T-helper 2 cell treated with Interferon-gamma antibody and Interleukin-4, amounts not matched to agents 5 μg/mL and 100 μg/mL, for 36 hours (primary cell): ENCODE data around the gene DCDC2.
"Not testable (repeated sequence)": the region's sequence is repeated elsewhere in the genome, so short reads cannot be mapped to it uniquely, and the experiment has no call there.

Experiments used
- DNase-seq: peaks from one replicate; pipeline ENCODE4 v3.0.0; 2021; ENCODE audit warnings: low spot score
- H3K27ac Mint-ChIP-seq: one replicate; pipeline ENCODE4 v1.8.0; 2021; ENCODE audit warnings: mild to moderate bottlenecking, mixed read lengths
- H3K27me3 Mint-ChIP-seq: one replicate; pipeline ENCODE4 v1.8.0; 2021; ENCODE audit warnings: low read depth, mixed read lengths
- H3K36me3 Mint-ChIP-seq: one replicate; pipeline ENCODE4 v1.8.0; 2021; ENCODE audit warnings: low read depth, mixed read lengths
- H3K4me1 Mint-ChIP-seq: one replicate; pipeline ENCODE4 v1.8.0; 2021; ENCODE audit warnings: low read depth, mixed read lengths
- H3K4me3 Mint-ChIP-seq: one replicate; pipeline ENCODE4 v1.8.0; 2022; ENCODE audit warnings: mild to moderate bottlenecking, moderate library complexity, mixed read lengths
- H3K9me3 Mint-ChIP-seq: one replicate; pipeline ENCODE4 v1.8.0; 2021; ENCODE audit warnings: mixed read lengths

Gene DCDC2

DNA sequence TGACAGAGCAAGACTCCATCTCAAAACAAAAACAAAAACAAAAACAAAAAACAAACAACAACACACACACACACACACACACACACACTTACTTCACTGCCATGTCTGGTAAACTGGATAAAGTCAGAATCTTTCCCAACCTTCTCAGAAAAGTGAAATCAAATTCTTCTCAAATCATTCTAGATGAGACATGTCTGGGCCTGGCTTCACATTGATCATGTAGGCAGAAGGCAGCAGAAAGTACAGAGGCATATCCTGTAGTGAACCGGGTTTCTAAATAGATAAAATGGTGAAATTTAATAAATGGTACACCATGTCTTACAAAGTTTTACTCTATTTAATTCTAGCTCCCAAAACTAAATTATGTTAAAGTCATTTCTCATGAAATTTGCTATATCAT is 30.0 kb upstream of the DCDC2 start:
- Mint-ChIP-seq H3K4me3 (no peak overlapping the region), H3K4me1 (no peaks in the 10 kb centered on the region)

DNA sequence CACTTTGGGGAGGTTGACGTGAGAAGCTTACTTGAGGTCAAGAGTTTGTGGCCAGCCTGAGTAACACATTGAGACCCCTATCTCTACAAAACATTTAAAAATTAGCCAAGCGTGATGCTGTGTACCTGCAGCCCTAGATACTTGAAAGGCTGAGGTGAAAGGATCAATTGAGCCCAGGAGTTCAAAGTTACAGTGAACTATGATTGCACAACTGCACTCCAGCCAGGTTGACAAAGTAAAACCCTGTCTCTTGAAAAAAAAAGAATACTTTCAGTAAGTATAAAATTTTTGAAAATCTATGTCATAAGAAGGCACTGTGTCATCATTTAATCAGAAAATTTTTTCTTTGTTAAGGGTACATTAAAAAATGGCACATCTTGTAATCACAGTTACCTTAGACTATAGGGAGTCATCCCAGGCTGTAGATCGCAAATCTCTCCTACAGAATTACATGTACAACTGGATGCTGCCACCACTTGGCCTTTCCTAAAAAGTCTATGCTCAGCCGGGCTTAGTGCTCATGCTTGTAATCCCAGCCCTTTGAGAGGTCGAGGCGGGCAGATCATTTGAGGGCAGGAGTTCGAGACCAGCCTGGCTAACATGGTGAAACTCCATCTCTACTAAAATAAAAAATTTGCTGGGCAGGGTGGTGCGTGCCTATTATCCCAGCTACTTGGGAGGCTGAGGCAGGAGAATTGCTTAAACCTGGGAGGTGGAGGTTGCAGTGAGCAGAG is 27.8 kb upstream of the DCDC2 start:
- Mint-ChIP-seq H3K27ac (no peak overlapping the region), H3K27me3 (peaks cover 7% of the 10 kb centered on the region), H3K36me3 (no peaks in the 10 kb centered on the region), H3K9me3 (no peaks in the 10 kb centered on the region), H3K4me1 (no peaks in the 10 kb centered on the region), H3K4me3 (no peak overlapping the region)
- no peak for DNase-seq

More for the DNA sequence above, 30.0 kb upstream of the DCDC2 start:
- no peak for DNase-seq
- H3K36me3 Mint-ChIP-seq, result no peaks in the 10 kb centered on the region
- no peaks in the 10 kb centered on the region for H3K27me3 Mint-ChIP-seq
- H3K9me3 Mint-ChIP-seq, result no peaks in the 10 kb centered on the region
- no peak overlapping the region for H3K27ac Mint-ChIP-seq

DNA sequence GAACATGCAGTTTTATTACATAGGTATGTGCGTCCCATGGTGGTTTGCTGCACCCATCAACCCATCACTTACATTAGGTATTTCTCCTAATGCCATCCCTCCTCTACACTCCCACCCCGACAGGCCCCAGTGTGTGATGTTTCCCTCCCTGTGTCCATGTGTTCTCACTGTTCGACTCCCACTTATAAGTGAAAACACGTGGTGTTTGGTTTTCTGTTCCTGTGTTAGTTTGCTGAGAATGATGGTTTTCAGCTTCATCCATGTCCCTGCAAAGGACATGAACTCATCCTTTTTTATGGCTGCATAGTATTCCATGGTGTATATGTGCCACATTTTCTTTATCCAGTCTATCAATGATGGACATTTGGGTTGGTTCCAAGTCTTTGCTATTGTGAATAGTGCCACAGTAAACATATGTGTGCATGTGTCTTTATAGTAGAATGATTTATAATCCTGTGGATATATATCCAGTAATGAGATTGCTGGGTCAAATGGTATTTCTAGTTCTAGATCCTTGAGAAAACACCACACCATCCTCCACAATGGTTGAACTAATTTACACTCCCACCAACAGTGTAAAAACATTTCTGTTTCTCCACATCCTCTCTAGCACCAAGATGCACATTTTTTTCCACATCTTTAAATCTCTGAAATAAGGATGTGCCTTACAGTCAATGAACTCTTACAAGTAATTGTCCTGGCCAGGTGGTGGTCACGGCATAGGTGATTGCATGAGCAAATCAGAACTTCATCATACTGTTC is 26.7 kb upstream of the DCDC2 start:
- not testable (repeated sequence) for H3K9me3 Mint-ChIP-seq, H3K4me3 Mint-ChIP-seq, H3K4me1 Mint-ChIP-seq, DNase-seq, H3K27me3 Mint-ChIP-seq, H3K36me3 Mint-ChIP-seq, H3K27ac Mint-ChIP-seq

DNA sequence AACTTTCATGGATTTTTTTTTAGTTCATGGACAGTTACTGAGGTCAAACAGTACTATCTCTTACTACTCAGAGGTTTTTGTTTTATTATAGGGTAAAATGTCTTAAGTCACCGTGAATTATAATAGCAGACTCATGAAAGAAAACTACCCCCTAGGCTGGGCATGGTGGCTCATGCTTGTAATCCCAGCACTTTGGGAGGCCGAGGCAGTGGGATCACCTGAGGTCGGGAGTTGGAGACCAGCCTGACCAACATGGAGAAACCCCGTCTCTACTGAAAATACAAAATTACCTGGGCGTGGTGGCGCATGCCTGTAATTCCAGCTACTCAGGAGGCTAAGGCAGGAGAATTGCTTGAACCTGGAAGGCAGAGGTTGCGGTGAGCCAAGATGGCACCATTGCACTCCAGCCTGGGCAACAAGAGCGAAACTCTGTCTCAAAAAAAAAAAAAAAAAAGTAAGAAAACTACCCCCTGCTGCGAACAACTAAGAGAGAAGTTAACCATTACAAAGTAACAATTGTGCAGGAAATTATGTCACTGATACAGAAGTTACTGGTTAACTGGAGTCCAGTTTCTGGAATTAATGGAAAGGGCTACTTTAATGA is 25.1 kb upstream of the DCDC2 start:
- H3K27me3 Mint-ChIP-seq, DNase-seq, H3K9me3 Mint-ChIP-seq, H3K4me3 Mint-ChIP-seq, H3K36me3 Mint-ChIP-seq, H3K4me1 Mint-ChIP-seq, H3K27ac Mint-ChIP-seq: not testable (repeated sequence)

DNA sequence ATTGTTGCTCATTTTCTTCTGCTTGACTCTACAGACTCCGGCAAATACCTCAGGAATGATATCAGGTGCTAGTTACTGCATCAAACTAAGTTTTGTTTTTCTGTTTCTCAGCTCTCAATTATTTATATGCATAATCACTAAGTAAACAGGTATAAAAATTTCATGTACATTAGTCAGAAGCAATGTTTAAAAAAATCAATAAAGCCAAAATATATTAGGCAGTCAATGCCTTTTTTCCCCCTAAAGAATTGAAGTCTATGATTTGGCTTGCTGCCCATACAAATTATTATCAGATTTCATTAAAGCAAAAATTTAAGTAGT is 24.3 kb upstream of the DCDC2 start:
- Mint-ChIP-seq H3K4me1 (no peaks in the 10 kb centered on the region), H3K27ac (no peak overlapping the region), H3K4me3 (no peak overlapping the region), H3K27me3 (peaks cover 7% of the 10 kb centered on the region), H3K36me3 (no peaks in the 10 kb centered on the region), H3K9me3 (no peaks in the 10 kb centered on the region)
- no peak for DNase-seq

DNA sequence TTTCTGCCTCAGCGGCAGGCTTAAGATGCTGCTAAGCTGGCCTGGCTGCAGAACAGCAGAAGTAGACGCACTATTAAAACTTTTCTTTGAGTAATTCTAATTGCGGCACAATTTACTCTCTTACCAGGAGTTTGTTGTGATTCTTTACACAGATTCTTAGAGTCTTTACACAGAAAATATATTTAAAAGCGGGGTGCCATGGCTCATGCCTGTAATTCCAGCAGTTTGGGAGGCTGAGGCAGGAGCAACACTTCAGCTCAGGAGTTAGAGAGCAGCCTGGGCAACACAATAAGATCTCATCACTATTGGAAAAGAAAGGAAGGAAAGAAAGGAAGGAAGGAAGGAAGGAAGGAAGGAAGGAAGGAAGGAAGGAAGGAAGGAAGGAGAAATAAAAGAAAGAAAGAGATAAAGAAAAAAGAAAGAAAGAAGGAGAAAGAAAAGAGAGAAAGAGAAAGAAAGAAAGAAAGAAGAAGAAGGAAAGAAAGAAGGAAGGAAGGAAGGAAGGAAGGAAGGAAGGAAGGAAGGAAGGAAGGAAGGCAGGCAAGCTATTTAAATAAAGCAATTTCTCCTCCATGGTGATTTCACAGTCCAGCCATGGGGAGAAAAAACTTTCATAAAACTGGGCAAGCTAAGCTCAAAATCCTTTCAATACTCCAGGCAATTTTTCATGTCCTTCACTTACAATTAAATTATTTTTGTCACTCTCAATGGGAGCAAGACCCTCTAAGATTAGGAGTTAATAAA is 23.8 kb upstream of the DCDC2 start:
- Mint-ChIP-seq H3K27ac (no peak overlapping the region), H3K27me3 (peaks cover 7% of the 10 kb centered on the region), H3K4me1 (no peaks in the 10 kb centered on the region), H3K36me3 (no peaks in the 10 kb centered on the region), H3K4me3 (no peak overlapping the region), H3K9me3 (no peaks in the 10 kb centered on the region)
- no peak for DNase-seq

DNA sequence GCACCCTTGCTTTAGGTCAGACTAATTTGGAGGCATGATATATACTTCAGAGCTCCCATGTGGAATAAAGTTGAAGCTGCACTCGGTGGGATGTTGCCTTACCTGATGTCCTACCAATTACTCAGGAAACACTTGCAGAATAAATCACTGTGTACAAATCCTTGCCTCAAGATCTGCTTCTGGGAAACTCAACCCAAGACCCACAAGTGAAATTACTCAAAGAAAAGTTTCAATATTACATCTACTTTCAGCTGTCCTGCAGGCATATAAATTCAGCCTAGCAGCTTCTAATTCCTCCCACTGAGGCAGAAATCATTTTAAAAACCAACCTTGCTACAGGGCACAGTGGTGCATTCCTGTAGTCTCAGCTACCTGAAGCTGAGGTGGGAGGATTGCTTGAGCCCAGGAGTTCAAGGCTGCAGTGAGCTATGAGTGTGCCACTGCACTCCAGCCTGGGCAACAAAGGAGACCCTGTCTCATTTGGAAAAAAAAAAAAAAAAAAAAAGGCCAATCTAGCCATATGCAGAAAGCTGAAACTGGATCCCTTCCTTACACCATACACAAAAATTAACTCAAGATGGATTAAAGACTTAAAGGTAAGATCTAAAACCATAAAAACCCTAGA is 20.7 kb upstream of the DCDC2 start:
- no peaks in the 10 kb centered on the region for H3K4me1 Mint-ChIP-seq
- H3K27ac Mint-ChIP-seq, result no peak overlapping the region
- H3K4me3 Mint-ChIP-seq, result no peak overlapping the region
- peaks cover 7% of the 10 kb centered on the region for H3K27me3 Mint-ChIP-seq
- no peak for DNase-seq
- no peaks in the 10 kb centered on the region for H3K9me3 Mint-ChIP-seq
- no peaks in the 10 kb centered on the region for H3K36me3 Mint-ChIP-seq

DNA sequence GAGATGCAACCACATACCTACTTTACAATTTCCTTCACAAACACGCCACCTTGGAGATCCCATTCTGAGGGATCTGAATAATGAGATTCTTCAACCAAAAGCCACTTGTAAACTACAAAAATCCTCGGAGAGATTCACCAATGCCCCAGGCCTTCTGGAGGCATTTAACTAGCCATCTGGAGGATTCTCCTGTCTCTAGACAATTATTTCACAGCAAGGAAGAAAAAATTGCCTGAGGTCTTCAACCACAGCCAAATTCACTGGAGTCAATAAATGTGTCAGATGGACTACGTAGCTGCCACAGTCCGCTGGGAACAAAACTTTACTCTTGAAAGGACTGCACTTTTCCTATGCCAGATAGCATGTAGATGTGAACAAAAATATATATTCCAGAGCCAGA is 19.0 kb upstream of the DCDC2 start:
- Mint-ChIP-seq H3K4me1 (no peaks in the 10 kb centered on the region), H3K36me3 (no peaks in the 10 kb centered on the region), H3K27me3 (peaks cover 4% of the 10 kb centered on the region), H3K9me3 (no peaks in the 10 kb centered on the region), H3K4me3 (no peak overlapping the region), H3K27ac (no peak overlapping the region)
- DNase-seq, result no peak

DNA sequence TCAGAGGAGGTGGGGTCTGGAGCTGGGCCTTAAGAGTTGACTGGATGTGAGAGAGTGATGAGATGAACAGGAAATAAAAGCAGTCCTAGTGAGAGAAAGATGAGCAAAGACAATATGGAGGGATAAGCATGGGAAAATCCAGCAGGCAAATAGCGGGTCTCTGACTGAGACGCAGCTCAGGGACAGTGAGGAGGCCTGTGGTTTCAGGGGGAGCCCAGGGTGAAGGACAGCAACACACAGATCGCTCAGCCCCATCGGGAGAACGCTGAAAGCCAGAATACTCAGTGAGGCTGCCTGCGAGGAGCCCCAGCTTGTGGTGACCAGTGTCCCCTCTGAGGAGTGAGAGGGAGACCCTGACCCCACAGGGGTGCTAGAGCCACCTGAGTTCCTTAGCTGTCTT is 16.8 kb upstream of the DCDC2 start:
- Mint-ChIP-seq H3K4me1 (no peaks in the 10 kb centered on the region), H3K27me3 (no peaks in the 10 kb centered on the region), H3K9me3 (no peaks in the 10 kb centered on the region), H3K27ac (no peak overlapping the region), H3K36me3 (no peaks in the 10 kb centered on the region), H3K4me3 (no peak overlapping the region)
- DNase-seq, result no peak

DNA sequence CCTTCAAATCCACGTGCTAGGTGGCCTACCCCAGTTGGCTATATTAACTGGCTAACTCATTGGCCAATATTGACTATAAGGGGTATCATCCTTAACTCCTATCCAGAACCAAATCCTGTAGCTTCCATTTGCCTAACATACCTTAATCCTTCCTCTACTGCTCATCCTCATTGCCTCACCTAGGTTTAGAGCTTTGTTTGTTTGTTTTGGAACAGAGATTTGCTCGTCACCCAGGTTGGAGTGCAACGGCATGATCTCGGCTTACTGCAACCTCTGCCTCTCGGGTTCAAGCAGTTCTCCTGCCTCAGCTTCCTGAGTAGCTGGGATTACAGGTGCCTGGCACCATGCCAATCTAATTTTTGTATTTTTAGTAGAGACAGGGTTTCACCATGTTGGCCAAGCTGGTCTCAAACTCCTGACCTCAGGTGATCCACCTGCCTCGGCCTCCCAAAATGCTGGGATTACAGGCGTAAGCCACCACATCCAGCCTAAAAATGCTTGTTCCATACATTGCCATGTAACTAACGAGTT is 7.3 kb upstream of the DCDC2 start:
- not testable (repeated sequence) for H3K4me1 Mint-ChIP-seq, H3K9me3 Mint-ChIP-seq, DNase-seq, H3K36me3 Mint-ChIP-seq, H3K27ac Mint-ChIP-seq, H3K4me3 Mint-ChIP-seq
- H3K27me3 Mint-ChIP-seq, result peaks cover 26% of the 10 kb centered on the region

DNA sequence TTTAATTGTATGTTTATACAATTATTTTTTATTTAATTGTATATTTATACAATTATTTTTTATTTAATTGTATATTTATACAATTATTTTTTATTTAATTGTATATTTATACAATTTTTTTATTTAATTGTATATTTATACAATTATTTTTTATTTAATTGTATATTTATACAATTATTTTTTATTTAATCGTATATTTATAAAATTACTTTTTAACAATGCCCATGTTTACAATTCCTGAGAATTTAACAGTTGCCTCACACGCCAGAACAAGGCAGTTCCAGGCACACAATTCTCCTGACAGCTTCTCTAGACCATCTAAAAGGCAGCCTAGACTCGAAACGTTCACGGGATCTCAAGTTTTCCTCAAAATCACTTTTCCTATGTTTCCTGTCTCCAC is 4.5 kb upstream of the DCDC2 start:
- not testable (repeated sequence) for H3K36me3 Mint-ChIP-seq, H3K4me3 Mint-ChIP-seq, H3K9me3 Mint-ChIP-seq, H3K27ac Mint-ChIP-seq, DNase-seq
- H3K27me3 Mint-ChIP-seq, result peaks cover 24% of the 10 kb centered on the region
- H3K4me1 Mint-ChIP-seq, result peaks cover 14% of the 10 kb centered on the region

DNA sequence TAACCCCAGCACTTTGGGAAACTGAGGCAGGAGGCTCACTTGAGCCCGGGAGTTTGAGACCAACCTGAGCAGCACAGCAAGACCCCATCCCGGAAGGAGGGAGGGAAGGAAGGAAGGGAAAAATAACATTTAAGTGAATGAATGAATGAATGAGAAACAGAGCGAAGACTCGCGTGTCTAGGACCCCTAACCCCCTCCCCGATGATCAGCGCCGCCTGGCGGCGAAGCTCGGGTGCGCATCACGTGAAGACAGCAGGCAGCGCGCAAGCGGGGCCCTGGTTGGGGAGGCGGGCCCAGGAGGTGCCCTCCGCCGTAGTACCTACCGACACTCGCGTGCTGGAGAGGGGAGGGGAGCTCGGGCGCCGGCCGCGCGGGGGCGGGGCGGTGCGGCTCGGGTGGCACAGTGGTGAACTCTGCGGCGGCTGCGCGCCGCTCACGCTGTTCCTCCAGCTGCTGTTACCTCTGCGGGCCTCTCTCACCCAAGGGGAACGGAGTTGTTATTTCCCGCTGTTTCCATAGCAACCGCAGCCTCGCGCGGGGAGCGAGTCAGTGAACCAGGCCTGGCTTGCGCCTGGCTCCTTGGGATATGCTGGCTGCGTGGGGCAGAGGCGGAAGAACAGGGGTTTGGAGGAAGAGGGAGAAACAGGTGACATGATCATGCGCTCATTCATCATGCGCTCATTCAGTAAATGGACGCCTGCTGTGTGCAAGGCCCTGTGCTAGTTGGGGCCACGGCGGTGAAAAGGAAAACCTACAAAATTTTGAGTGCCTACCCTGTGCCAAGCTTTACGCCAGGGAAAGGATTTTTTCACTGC is 2.0 kb upstream of the DCDC2 start:
- H3K4me1 Mint-ChIP-seq, result peaks cover 14% of the 10 kb centered on the region
- H3K9me3 Mint-ChIP-seq, result no peaks in the 10 kb centered on the region
- H3K4me3 Mint-ChIP-seq, result peak overlapping the region; percentile 82
- peaks cover 42% of the 10 kb centered on the region for H3K27me3 Mint-ChIP-seq
- no peaks in the 10 kb centered on the region for H3K36me3 Mint-ChIP-seq
- H3K27ac Mint-ChIP-seq, result no peak overlapping the region
- DNase-seq, result peak; percentile 79

DNA sequence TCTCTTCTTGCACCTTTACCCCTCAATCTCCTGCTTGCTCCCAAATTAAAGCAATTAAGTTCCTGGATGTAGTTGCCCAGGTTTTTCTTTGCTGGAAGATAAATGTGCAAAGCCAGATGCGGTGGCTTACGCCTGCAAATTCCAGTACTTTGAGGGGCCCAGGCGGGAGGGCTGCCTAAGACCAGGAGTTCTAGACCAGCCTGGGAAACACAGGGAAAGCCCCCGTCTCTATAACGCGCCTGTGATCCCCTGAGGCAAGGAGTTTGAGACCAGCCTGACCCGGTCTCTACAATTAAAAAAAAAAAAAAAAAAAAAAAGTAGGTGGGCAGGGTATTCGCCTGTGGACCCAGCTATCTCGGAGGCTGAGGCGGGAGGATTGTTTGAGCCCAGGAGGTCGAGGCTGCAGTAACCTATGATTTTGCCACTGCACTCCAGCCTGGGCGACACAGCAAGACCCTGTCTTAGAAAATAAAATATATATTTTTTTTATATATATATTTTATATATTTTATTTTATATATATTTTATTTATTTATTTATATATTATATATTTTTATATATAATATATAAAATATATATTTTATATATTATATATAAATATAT is 461 bp upstream of the DCDC2 start:
- H3K9me3 Mint-ChIP-seq, result no peaks in the 10 kb centered on the region
- H3K27ac Mint-ChIP-seq, result no peak overlapping the region
- no peak for DNase-seq
- H3K36me3 Mint-ChIP-seq, result no peaks in the 10 kb centered on the region
- peaks cover 14% of the 10 kb centered on the region for H3K4me1 Mint-ChIP-seq
- peak overlapping the region; percentile 74 for H3K4me3 Mint-ChIP-seq
- peaks cover 41% of the 10 kb centered on the region for H3K27me3 Mint-ChIP-seq
